MM.1S (cell line): ENCODE data around the gene GBP3.
A peak's percentile ranks its signal among the peaks of the same experiment; 100 is the strongest.

Experiments
- DNase-seq: peaks from one replicate; pipeline ENCODE4 v3.0.0-alpha.2; 2015
- H2AFZ ChIP-seq: fragments of 300-600 bp; sonication (generic); 2 replicates; pipeline ENCODE4 v1.6.0; 2016; ENCODE audit warnings: antibody characterized with exemption, low read length
- H3F3A ChIP-seq: fragments of 300-600 bp; sonication (generic); 2 replicates; pipeline ENCODE4 v1.6.1; 2016; ENCODE audit warnings: mild to moderate bottlenecking, antibody characterized with exemption, low read length, moderate library complexity, mixed read lengths; ENCODE audit not compliant: insufficient read depth
- H3K27ac ChIP-seq: fragments of 300-600 bp; sonication (generic); 2 replicates; pipeline ENCODE4 v1.5.1; 2016; ENCODE audit warnings: mild to moderate bottlenecking, low read length
- H3K27me3 ChIP-seq: fragments of 300-600 bp; sonication (generic); replicated peaks from 2 replicates; pipeline ENCODE4 v1.6.0; 2016; ENCODE audit warnings: low read length; ENCODE audit not compliant: insufficient read depth
- H3K36me3 ChIP-seq: fragments of 300-600 bp; sonication (generic); replicated peaks from 2 replicates; pipeline ENCODE4 v1.6.1; 2016; ENCODE audit warnings: mild to moderate bottlenecking, low read length, mixed read lengths; ENCODE audit not compliant: insufficient read depth
- H3K4me1 ChIP-seq: fragments of 300-600 bp; sonication (generic); 2 replicates; pipeline ENCODE4 v1.6.1; 2016; ENCODE audit warnings: low read length, mixed read lengths
- H3K4me2 ChIP-seq: fragments of 300-600 bp; sonication (generic); 2 replicates; pipeline ENCODE4 v1.6.0; 2016; ENCODE audit warnings: low read depth, low read length
- H3K4me3 ChIP-seq: fragments of 300-600 bp; sonication (generic); 2 replicates; pipeline ENCODE4 v1.5.1; 2016; ENCODE audit warnings: low read length, mixed read lengths
- H3K79me2 ChIP-seq: fragments of 300-600 bp; sonication (generic); 2 replicates; pipeline ENCODE4 v1.6.1; 2016; ENCODE audit warnings: mixed run types, low read length, mixed read lengths
- H3K9ac ChIP-seq: fragments of 300-600 bp; sonication (generic); 2 replicates; pipeline ENCODE4 v1.6.1; 2016; ENCODE audit warnings: low read length, mixed read lengths
- H3K9me2 ChIP-seq: fragments of 300-600 bp; sonication (generic); replicated peaks from 2 replicates; pipeline ENCODE4 v1.6.1; 2016; ENCODE audit warnings: mild to moderate bottlenecking, low read length, mixed read lengths; ENCODE audit not compliant: insufficient read depth
- H3K9me3 ChIP-seq: fragments of 300-600 bp; sonication (generic); replicated peaks from 2 replicates; pipeline ENCODE4 v1.6.1; 2016; ENCODE audit warnings: mild to moderate bottlenecking, low read length, mixed read lengths; ENCODE audit not compliant: insufficient read depth
- H4K20me1 ChIP-seq: fragments of 300-600 bp; sonication (generic); 2 replicates; pipeline ENCODE4 v1.6.1; 2016; ENCODE audit warnings: mild to moderate bottlenecking, low read length, moderate library complexity, mixed read lengths; ENCODE audit not compliant: insufficient read depth
- CTCF ChIP-seq: fragments of 300-600 bp; sonication (generic); IDR thresholded peaks from 2 replicates; pipeline ENCODE4 v1.5.1; 2016; ENCODE audit warnings: antibody characterized with exemption, low read length, mixed read lengths
- EZH2 ChIP-seq: fragments of 300-600 bp; sonication (generic); optimal IDR thresholded peaks from 2 replicates; pipeline ENCODE3; 2017; ENCODE audit warnings: low read depth, mild to moderate bottlenecking, antibody characterized with exemption, low read length, mixed read lengths
- EZH2phosphoT487 ChIP-seq: fragments of 300-600 bp; sonication (generic); IDR thresholded peaks from 2 replicates; pipeline ENCODE4 v1.6.1; 2018; ENCODE audit warnings: antibody characterized with exemption, low read length

The GBP3 gene

GRCh38 chr1:89022167-89022959 is at the start of gene GBP3:
GBP3 (minus strand) TSS chr1:89022866; CDS start chr1:89020721, 2,145 bp downstream.
- Histone ChIP-seq H3K36me3 (no peaks in the 10 kb centered on the region), H3K4me3 (peak within 1 kb of the TSS; percentile 68), H3K4me2 (peak within 1 kb of the TSS; percentile 84), H3K4me1 (peaks cover 17% of the 10 kb centered on the region), H3K9me3 (no peaks in the 10 kb centered on the region), H3K27ac (peak within 1 kb of the TSS; percentile 79), H3F3A (peaks cover 12% of the 10 kb centered on the region; the same call in 1 of the 2 replicates), H3K79me2 (peaks cover 31% of the 10 kb centered on the region), H3K9ac (peak within 1 kb of the TSS; percentile 64), H3K27me3 (no peaks in the 10 kb centered on the region), H3K9me2 (no peaks in the 10 kb centered on the region), H4K20me1 (no peaks in the 10 kb centered on the region), H2AFZ (peak within 1 kb of the TSS; percentile 88)
- DNase-seq = peak; percentile 78
- TF ChIP-seq EZH2 (no peak), CTCF (no peak), EZH2phosphoT487 (no peak)

GRCh38 chr1:89070509-89070908 is 47.8 kb upstream of the GBP3 start:
- Histone ChIP-seq H3K27ac (no peak overlapping the region), H3F3A (no peaks in the 10 kb centered on the region), H3K9me3 (no peaks in the 10 kb centered on the region), H4K20me1 (no peaks in the 10 kb centered on the region), H3K4me1 (0 out of 2 replicates have a peak, but pooled peaks cover 1% of the 10 kb centered on the region), H3K4me3 (no peak overlapping the region), H3K9ac (no peak overlapping the region), H3K79me2 (no peaks in the 10 kb centered on the region), H2AFZ (no peak overlapping the region), H3K36me3 (no peaks in the 10 kb centered on the region), H3K4me2 (no peak overlapping the region), H3K27me3 (no peaks in the 10 kb centered on the region), H3K9me2 (no peaks in the 10 kb centered on the region)
- TF ChIP-seq CTCF (no peak), EZH2 (no peak), EZH2phosphoT487 (no peak)
- no peak for DNase-seq

- Histone ChIP-seq H4K20me1 (no peaks in the 10 kb centered on the region), H3K9me3 (no peaks in the 10 kb centered on the region), H3K27ac (no peak overlapping the region), H3K36me3 (no peaks in the 10 kb centered on the region), H3F3A (no peaks in the 10 kb centered on the region), H3K4me1 (0 out of 2 replicates have a peak, but pooled peaks cover 3% of the 10 kb centered on the region), H3K4me2 (peak overlapping the region; percentile 48), H3K9me2 (no peaks in the 10 kb centered on the region), H3K4me3 (peak overlapping the region; percentile 26; the same call in 1 of the 2 replicates), H3K27me3 (no peaks in the 10 kb centered on the region), H3K79me2 (no peaks in the 10 kb centered on the region), H3K9ac (no peak overlapping the region; the same call in 1 of the 2 replicates), H2AFZ (peak overlapping the region; percentile 50)
- TF ChIP-seq EZH2 = no peak
- TF ChIP-seq CTCF = no peak
- DNase-seq = peak; percentile 52
Observed at GRCh38 chr1:89069951-89070350, 47.3 kb upstream of the GBP3 start.
